ENCODE results near the gene ITGB5. TPM values are rescaled to one million over a fixed set of nuclear protein-coding genes. Genes with fewer than 3 reads are reported as not detected.

Gene ITGB5
- total RNA-seq, 2 donors from 2014 or later = 576 to 592 TPM

DNA sequence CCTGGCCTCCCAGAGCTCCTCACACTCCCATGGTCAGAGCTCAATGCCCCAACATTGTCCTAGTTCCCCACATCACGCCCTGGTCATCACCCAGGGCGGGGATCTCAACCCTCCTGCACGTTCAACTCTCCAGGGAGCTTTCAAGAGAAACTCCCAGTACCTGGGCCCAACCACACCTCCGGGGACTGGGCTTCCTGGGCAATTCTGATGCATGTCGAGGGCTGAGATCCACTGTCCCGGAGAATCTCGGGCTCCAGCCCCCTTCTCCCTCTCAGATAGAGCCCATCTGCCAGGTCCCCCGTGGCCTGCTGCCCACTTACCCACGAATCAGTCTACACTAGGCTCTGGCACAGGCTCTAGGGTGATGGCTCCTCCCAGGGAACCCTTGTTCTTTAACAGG is 117.7 kb downstream of the ITGB5 start:
- Histone ChIP-seq H3K4me1 (ENCODE audit: control insufficient read depth in 1 of 2, low read depth in 2 of 2) (peaks cover 26 to 47% of the 10 kb centered on the region in 2 donors), H3K27ac (no peak overlapping the region), H3K36me3 (peaks cover 46% of the 10 kb centered on the region), H3K27me3 (replicated peaks; ENCODE audit: insufficient read depth) (no peaks in the 10 kb centered on the region), H3K4me3 (no peak overlapping the region), H3K9me3 (no peaks in the 10 kb centered on the region)
- no peak for ATAC-seq (ENCODE audit: insufficient number of reproducible peaks, low FRiP score, low read depth)
- TF ChIP-seq, protein P1, sequence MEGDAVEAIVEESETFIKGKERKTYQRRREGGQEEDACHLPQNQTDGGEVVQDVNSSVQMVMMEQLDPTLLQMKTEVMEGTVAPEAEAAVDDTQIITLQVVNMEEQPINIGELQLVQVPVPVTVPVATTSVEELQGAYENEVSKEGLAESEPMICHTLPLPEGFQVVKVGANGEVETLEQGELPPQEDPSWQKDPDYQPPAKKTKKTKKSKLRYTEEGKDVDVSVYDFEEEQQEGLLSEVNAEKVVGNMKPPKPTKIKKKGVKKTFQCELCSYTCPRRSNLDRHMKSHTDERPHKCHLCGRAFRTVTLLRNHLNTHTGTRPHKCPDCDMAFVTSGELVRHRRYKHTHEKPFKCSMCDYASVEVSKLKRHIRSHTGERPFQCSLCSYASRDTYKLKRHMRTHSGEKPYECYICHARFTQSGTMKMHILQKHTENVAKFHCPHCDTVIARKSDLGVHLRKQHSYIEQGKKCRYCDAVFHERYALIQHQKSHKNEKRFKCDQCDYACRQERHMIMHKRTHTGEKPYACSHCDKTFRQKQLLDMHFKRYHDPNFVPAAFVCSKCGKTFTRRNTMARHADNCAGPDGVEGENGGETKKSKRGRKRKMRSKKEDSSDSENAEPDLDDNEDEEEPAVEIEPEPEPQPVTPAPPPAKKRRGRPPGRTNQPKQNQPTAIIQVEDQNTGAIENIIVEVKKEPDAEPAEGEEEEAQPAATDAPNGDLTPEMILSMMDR (IDR thresholded peaks at IDR 0.05) = no peak
- no peak for DNase-seq (ENCODE audit: low spot score)

DNA sequence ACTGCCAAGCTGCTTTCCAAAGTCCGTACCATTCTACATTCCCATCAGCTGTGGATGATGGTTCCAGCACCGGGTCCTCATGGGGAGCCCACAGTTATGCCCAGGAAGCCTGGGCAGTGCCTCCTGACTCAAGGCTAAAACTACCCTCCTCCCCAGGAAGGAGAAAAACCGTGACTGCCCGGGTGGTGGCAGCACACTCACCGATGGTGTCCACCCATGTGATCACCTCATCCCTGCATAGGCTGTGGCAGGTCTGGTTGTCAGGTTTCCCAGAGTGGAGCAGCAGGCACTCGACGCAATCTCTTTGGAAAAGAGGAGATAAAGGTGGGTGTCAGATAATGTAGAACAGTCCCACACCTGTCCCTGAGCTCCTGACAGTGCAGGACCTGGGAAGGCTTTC is 118.4 kb downstream of the ITGB5 start:
- Histone ChIP-seq H3K36me3 (peaks cover 53% of the 10 kb centered on the region), H3K27me3 (replicated peaks; ENCODE audit: insufficient read depth) (no peaks in the 10 kb centered on the region), H3K4me3 (no peak overlapping the region), H3K27ac (no peak overlapping the region), H3K9me3 (no peaks in the 10 kb centered on the region), H3K4me1 (ENCODE audit: control insufficient read depth in 1 of 2, low read depth in 2 of 2) (peaks cover 19 to 40% of the 10 kb centered on the region in 2 donors)
- DNase-seq (ENCODE audit: low spot score) = no peak
- TF ChIP-seq, protein P1 (IDR thresholded peaks at IDR 0.05) = no peak
- no peak for ATAC-seq (ENCODE audit: insufficient number of reproducible peaks, low FRiP score, low read depth)

DNA sequence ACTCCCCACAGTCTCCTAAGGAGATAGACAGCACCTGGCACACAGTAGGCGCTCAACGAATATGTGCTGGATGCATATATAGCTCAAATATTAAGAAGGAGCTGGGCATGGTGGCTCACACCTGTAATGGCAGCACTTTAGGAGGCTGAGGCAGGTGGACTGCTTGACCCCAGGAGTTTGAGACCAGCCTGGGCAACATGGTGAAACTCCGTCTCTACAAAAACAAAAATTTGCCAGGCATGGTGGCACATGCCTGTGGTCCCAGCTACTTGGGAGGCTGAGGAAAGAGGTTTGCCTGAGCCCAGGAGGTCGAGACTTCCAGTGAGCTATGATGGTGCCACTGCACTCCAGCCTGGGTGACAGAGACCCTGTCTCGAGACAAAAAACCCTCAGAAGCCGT is 119.5 kb downstream of the ITGB5 start:
- TF ChIP-seq, protein P1 (IDR thresholded peaks at IDR 0.05) = no peak
- Histone ChIP-seq H3K9me3 (no peaks in the 10 kb centered on the region), H3K4me1 (ENCODE audit: control insufficient read depth in 1 of 2, low read depth in 2 of 2) (peaks cover 18 to 29% of the 10 kb centered on the region in 2 donors), H3K27ac (no peak overlapping the region), H3K4me3 (no peak overlapping the region), H3K27me3 (replicated peaks; ENCODE audit: insufficient read depth) (no peaks in the 10 kb centered on the region), H3K36me3 (peaks cover 64% of the 10 kb centered on the region)
- ATAC-seq (ENCODE audit: insufficient number of reproducible peaks, low FRiP score, low read depth) (no peak), DNase-seq (ENCODE audit: low spot score) (no peak)

DNA sequence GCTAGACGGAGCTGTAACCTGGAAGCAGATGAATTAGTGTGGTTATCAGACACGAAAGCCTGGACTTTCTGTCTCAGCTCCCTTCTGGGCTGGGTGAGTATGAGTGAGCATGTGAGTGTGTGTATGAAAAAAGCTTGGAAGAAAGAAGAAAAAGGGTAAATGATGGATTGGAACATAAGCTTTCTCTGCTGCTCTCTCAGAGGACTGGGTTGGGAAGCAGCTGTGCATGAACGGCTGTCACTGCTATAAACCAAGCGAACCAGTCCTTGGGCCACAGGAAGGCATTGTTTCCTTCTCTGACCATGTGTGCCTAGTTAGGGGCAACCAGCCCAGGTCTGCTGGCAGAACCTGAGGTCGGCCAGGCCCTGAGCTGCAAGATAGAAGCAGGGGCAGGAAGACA is 119.9 kb downstream of the ITGB5 start:
- ATAC-seq (ENCODE audit: insufficient number of reproducible peaks, low FRiP score, low read depth) (no peak), DNase-seq (ENCODE audit: low spot score) (no peak)
- Histone ChIP-seq H3K27me3 (replicated peaks; ENCODE audit: insufficient read depth) (no peaks in the 10 kb centered on the region), H3K4me1 (ENCODE audit: control insufficient read depth in 1 of 2, low read depth in 2 of 2) (peaks cover 14 to 25% of the 10 kb centered on the region in 2 donors), H3K27ac (no peak overlapping the region), H3K9me3 (no peaks in the 10 kb centered on the region), H3K36me3 (peaks cover 65% of the 10 kb centered on the region), H3K4me3 (no peak overlapping the region)
- TF ChIP-seq, protein P1 (IDR thresholded peaks at IDR 0.05) = no peak

DNA sequence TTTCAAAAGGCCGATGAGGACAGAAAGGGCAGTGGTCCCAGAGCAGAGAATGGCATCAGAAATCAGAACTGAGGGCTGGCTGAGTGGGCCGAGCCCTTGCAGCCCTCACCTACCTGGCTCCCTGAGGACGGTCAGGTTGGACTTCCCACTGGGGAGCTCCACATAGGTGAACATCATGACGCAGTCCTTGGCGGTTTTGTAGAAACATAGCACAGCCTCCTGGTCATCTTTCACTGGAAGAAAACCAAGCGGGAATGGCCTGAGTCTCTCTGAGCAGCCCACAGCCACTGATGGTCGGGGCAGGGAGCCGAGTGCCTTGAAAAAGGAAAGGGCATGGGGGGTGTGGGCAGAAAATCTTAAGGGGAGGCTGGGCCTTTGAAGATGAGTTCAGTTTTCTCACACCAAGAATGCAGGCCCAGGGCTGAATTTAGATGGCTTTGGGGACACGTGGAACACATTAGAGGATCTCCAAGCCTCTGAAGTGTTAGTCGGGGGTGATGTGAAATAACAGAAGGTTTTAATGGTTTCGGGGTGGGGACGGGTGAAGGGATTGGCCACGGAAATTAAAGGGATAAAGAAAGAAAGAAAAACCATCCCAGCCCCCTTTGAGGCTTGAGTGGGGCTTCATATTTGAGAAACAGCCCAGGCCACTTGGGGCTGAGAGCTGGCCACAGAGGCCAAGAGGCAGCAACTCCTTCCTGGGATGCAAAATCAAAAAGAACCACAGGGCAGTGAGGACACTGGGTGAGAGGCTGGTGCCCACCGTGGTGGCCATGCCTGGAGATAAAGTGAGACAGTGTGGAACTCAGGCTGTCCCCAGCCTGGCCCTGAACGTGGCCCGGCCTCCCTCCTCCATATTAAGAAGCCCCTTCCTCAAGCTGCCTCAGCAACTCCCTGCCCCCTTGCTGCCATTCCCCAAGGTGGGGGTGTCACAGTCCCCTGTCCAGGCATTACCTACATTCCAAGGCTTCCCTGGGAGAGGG is 120.8 kb downstream of the ITGB5 start:
- DNase-seq (ENCODE audit: low spot score) = no peak
- TF ChIP-seq, protein P1 (IDR thresholded peaks at IDR 0.05) = no peak

More for the DNA sequence above, 120.8 kb downstream of the ITGB5 start:
- H3K36me3 ChIP-seq = peaks cover 65% of the 10 kb centered on the region
- H3K4me3 ChIP-seq = no peak overlapping the region
- no peaks in the 10 kb centered on the region for H3K27me3 ChIP-seq (replicated peaks; ENCODE audit: insufficient read depth)
- H3K27ac ChIP-seq = no peak overlapping the region
- H3K4me1 ChIP-seq (ENCODE audit: control insufficient read depth in 1 of 2, low read depth in 2 of 2) = peaks cover 11 to 25% of the 10 kb centered on the region in 2 donors
- no peaks in the 10 kb centered on the region for H3K9me3 ChIP-seq
- ATAC-seq (ENCODE audit: insufficient number of reproducible peaks, low FRiP score, low read depth) = no peak

Measured in thoracic aorta (tissue), 2 donors.